HG03066 (cell line): ENCODE measurements around the gene RAPH1.
"Not testable (repeated sequence)": the region's sequence is repeated elsewhere in the genome, so short reads cannot be mapped to it uniquely, and the experiment has no call there.

Experiments used
- ATAC-seq: cut with Tn5 transposase; IDR thresholded peaks from one replicate; pipeline ENCODE4 v1.9.1; 2021; ENCODE audit warnings: low read depth; ENCODE audit not compliant: unreplicated experiment

RAPH1 gene

DNA sequence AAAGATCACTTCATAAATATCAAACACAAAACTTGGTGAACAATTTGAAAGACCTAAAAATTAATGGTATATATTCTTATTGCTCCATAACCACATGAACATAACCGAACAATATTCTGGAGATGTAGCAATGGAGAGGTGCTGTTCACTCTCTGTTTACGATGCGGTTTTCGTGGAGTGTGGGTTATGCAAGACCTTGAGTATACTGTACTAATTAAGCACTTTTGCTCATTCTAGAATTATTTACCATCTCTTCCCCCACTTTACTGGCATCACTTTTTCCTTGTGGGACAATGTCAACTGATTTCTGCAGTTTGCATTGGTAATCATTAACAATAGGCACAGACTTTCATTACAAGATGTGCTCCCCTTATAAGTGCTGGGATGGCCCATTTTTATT lies 97.6 kb downstream of the RAPH1 start:
- ATAC-seq: no peak

GRCh38 chr2:203436496-203436895 lies 98.6 kb downstream of the RAPH1 start:
- ATAC-seq: no peak

DNA sequence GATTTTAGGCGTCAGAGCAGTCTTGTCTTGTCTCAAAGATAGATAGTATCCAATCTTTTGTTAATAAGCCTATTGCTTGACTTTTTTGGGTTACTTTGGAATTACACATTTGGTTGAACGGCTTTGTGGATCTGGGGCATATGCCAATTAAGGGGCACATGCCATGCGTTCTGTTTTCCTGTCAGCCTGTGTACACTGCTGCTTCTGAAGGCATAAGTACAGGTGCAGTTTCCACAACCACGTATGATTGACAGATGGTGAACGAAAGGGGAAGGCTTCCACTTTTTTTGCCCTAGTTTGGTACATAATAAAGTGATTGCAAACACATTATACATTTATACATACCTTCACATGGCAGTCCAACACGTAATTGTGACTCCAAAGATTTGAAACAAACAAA lies 102.3 kb downstream of the RAPH1 start:
- ATAC-seq: no peak

DNA sequence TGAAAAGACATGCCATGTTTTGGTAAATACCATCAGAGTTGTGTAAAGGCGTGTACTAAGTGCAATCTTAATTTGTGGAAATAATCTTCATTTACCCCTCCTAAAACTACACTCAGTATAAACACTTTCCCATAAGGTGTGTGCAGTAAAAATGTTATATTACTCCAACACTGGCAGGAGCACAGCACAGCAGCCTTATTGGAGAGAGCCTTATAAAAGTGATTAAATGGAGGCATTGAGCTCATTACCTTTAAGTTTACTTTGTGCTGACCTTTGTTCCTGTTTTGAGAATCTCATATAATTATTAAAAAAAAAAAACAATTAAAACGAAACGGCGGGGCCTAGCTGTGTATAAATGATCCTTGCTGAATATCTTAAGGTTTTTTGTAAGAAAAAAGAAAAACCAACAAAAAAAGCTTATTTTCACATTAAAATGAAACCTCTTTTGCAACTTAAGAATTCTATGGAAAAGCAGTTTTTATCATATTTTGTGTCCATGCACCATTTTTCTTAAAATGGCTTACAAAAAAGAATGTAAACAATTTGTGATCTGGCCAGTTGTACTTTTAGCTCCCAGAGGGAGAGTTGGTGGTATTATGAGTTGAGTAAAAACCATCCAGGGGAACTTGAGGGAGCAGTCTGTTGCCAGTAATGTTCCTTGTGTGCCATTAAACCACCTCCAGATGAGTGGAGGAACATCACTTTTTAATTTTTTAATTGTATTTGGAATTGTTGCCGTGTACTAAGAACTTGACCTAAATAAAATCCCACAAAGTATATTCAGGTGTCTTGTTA lies 103.5 kb downstream of the RAPH1 start:
- no peak for ATAC-seq

- not testable (repeated sequence) for ATAC-seq
Measured at GRCh38 chr2:203429643-203430042, 105.5 kb downstream of the RAPH1 start.

GRCh38 chr2:203427061-203427460 lies 108.0 kb downstream of the RAPH1 start:
- no peak for ATAC-seq

DNA sequence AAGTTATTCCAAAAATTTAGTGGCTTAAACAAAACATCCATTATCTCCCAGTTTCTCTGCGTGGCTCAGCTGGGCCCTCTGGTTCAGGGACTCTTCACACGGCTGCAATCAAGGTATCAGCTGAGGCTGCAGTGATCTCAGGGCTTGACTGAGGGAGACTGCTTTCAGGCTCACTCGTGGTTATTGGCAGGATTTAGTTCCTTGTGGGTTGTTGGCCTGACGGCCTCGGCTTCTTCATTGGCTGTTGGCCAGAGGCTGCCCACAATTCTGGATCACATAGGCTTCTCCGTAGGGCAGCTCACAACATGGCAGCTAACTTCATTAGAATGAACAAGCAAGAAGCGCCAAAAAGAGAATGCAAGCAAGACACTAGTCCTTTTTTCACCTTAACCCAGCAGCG lies 116.8 kb downstream of the RAPH1 start:
- no peak for ATAC-seq

DNA sequence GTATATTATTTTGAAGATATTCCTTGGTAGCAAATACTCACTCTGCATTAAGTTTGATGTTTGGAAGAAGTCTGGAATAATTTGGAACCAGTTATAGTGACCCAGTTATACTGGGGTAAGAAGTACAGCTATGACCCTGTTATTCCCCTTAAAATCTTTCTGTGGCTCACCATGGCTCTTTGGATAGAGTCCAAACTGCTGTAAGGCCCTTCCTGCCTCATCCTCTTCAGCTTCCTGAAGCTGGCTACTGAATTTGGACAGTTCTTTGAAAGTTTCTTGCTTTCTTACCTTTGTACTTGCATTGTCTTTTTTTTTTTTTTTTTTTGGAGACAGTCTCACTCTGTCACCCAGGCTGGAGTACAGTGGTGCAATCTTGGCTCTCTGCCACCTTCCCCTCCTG lies 121.3 kb downstream of the RAPH1 start:
- ATAC-seq: no peak

GRCh38 chr2:203412546-203413331 lies 122.4 kb downstream of the RAPH1 start:
- ATAC-seq: peak; percentile 58

GRCh38 chr2:203407496-203407895 lies 127.6 kb downstream of the RAPH1 start:
- no peak for ATAC-seq

DNA sequence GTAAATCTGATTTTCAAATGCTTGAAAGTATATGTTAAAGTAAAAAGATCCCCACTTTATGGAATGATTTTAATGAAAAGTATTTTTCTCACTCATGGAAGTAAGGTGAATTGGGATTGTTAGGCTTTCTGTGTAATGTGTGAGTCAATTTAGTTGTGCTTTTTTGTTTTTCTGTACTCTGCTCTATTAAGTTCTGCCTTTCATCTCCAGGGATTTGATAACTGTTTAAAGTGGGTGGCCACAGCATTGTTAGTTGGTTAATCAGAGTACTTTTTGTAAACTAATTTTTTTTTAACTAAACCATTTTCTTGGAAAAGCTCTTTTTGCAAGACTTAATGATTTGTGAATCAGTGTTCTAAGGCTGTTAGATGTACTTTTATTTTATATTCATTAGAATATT lies 130.1 kb downstream of the RAPH1 start:
- no peak for ATAC-seq

GRCh38 chr2:203400805-203401585 lies 134.1 kb downstream of the RAPH1 start:
- ATAC-seq: no peak

DNA sequence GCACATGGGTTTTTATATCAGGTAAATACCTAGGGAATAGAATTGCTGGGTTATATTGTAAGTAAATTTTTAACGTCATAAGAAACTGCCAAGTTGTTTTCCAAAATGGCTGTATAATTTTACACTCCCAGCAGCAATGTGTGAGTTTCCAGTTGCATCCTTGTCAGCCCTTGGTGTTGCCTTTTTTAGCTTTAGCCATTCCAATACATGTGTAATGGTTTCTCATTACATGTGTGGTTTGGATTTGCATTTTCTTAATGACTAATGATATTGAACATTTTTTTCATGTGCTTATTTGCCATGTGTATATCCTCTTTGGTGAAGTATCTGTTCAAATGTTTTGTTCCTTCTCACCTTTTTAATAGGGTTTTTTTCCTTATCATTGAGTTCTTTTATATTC lies 136.1 kb downstream of the RAPH1 start:
- ATAC-seq: no peak

GRCh38 chr2:203396667-203397066 lies 138.4 kb downstream of the RAPH1 start:
- no peak for ATAC-seq

DNA sequence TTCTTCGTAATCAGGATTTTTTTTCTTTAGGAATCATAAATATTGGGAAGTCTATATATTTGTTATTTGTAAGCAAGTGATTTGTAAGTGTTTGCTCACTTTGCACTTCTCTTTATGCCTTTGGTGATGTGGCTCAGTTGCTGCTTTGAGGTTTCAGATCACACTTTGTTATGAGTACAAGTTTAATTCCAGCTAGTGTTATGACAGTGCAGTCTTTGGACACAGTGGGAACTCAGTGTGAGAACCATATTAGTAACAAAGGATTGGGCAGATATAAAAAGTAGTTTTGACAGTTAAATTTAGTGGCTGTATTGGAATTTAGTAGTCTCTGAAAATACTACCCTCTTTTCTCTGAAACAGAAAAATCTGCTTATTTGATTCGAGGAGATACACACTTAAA lies 139.2 kb downstream of the RAPH1 start:
- no peak for ATAC-seq

GRCh38 chr2:203394519-203395227 lies 140.4 kb downstream of the RAPH1 start:
- ATAC-seq: no peak

GRCh38 chr2:203388153-203388552 lies 146.9 kb downstream of the RAPH1 start:
- not testable (repeated sequence) for ATAC-seq

DNA sequence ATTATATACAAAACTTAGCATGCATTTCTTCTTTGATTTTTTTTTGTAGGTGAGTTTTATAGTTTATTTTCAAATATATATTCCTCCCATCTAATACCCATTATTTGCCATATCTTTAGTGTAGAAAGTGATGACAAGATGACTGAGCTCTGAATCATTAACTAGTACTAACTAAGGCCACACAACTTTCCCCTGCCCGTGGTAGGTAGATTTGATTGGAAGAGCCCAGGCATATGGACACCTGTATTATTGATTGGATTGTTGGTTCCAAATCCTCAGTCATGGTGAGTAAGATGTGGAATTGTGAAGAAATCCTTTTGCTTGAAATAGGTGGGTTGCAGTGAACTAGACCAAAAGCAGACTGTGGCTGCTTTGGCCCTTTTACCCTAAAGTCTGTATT lies 152.1 kb downstream of the RAPH1 start:
- ATAC-seq: no peak

- no peak for ATAC-seq
Measured at GRCh38 chr2:203379156-203379555, 155.9 kb downstream of the RAPH1 start.

DNA sequence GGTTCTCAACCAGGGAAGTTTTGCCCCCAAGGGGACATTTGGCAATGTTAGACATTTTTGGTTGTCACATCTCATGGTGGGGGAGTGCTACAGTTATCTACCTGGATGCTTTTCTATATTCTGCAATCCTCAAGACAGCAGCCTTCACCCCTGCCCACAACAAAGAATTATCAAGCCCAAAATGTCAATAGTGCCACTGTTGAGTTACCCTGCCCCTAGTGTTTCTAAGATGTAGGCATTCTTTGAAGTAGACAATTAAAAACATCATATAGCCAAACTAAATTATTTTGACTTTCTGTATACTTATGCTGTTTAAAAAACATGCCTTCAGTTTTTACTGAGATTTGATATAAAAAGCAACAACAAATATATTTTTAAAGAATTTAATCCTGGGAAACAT lies 158.9 kb downstream of the RAPH1 start:
- no peak for ATAC-seq

GRCh38 chr2:203372706-203373105 lies 162.4 kb downstream of the RAPH1 start:
- ATAC-seq: not testable (repeated sequence)
